ENCODE measurements around the gene TMPRSS3.

TMPRSS3 gene

DNA sequence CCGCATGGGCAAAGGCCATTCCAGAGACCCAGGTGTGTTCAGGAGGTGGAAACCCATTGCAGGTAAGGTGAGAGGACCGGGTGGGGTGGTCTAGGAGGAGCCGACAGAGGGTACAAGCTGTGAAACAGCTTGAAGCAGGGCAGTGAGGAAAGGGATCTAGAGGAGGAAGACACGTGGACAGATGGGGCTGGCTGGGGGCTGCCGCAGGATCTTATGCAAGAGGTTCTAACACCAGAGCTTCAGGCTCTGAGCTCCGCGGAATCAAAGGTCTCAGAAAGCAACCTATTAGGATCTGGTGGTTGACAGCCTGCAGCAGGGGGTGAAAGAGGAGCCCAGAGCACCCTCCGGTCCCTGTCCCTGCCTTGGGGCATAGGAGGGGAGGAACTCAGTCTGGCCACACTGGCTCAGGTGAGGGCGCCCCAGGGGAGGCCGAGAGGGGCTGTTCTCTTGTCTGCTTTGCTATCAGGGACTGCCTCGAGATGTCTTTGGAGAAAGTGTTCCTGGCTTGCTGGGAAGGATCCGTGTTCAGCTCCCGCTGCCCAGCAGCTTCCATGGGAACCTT is 31.5 kb downstream of the TMPRSS3 start:
- Histone ChIP-seq H3K4me1 (ENCODE audit: control insufficient read depth, insufficient read depth, low read length) (peaks cover 3% of the 10 kb centered on the region), H3K36me3 (ENCODE audit: control insufficient read depth, insufficient read depth, low read length) (no peaks in the 10 kb centered on the region), H3K27ac (ENCODE audit: insufficient read depth, low read depth, low read length, poor library complexity, severe bottlenecking) (no peak overlapping the region), H3K9me3 (ENCODE audit: control insufficient read depth, low read length) (no peaks in the 10 kb centered on the region), H3K27me3 (ENCODE audit: control insufficient read depth, insufficient read depth, low read length, poor library complexity, severe bottlenecking) (no peaks in the 10 kb centered on the region), H3K4me3 (ENCODE audit: insufficient read depth, low read depth, low read length) (no peak overlapping the region)
- WGBS, 2 experiments: 89% methylated on average over 13 of the region's 13 CpGs

DNA sequence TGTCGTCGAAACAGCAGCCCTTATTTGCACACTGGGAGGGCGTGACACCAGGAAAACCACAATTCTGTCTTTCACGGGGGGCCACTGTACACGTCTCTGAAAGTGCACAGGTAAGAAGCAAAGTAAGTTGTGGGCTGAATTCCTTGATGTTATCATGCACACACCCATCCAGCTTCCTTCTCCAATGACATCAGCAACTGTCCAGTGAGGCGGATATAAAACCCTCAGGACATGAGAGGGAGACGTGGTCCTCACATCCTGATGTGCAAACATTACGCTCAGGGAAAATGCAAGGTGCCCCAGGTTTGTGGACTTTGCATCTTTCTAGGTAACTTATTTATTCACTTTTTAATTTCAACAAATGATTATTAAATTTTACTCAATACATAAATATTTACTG is 32.5 kb downstream of the TMPRSS3 start:
- H3K27ac ChIP-seq (ENCODE audit: insufficient read depth, low read depth, low read length, poor library complexity, severe bottlenecking): no peak overlapping the region
- no peak overlapping the region for H3K4me3 ChIP-seq (ENCODE audit: insufficient read depth, low read depth, low read length)
- H3K9me3 ChIP-seq (ENCODE audit: control insufficient read depth, low read length): no peaks in the 10 kb centered on the region
- no peaks in the 10 kb centered on the region for H3K36me3 ChIP-seq (ENCODE audit: control insufficient read depth, insufficient read depth, low read length)
- 88 to 92% methylated on average over 8 of the region's 8 CpGs for WGBS, 2 experiments
- H3K4me1 ChIP-seq (ENCODE audit: control insufficient read depth, insufficient read depth, low read length): peaks cover 3% of the 10 kb centered on the region
- H3K27me3 ChIP-seq (ENCODE audit: control insufficient read depth, insufficient read depth, low read length, poor library complexity, severe bottlenecking): no peaks in the 10 kb centered on the region

DNA sequence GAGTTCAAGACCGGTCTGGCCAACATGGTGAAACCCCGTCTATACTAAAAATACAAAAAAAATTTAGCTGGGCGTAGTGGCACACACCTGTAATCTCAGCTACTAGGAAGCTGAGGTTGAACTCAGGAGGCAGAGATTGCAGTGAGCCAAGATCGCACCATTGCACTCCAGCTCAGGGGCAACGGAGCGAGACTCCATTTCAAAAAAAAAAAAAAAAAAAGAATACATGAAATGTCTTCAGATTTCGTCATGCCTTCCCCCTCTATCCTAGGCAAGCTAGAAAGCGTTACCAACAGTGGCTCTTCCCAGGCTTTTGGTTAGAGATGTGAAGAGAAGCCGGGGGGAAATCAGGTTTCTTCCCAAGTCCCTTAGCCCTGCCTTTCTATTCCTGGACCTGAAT is 33.2 kb downstream of the TMPRSS3 start:
- Histone ChIP-seq H3K4me1 (ENCODE audit: control insufficient read depth, insufficient read depth, low read length) (peaks cover 3% of the 10 kb centered on the region), H3K9me3 (ENCODE audit: control insufficient read depth, low read length) (no peaks in the 10 kb centered on the region), H3K4me3 (ENCODE audit: insufficient read depth, low read depth, low read length) (no peak overlapping the region), H3K36me3 (ENCODE audit: control insufficient read depth, insufficient read depth, low read length) (no peaks in the 10 kb centered on the region), H3K27ac (ENCODE audit: insufficient read depth, low read depth, low read length, poor library complexity, severe bottlenecking) (no peak overlapping the region), H3K27me3 (ENCODE audit: control insufficient read depth, insufficient read depth, low read length, poor library complexity, severe bottlenecking) (no peaks in the 10 kb centered on the region)
- 91 to 95% methylated on average over 8 to 9 of the region's 9 CpGs for WGBS, 2 experiments

GRCh38 chr21:42362198-42362597 is 33.7 kb downstream of the TMPRSS3 start:
- Histone ChIP-seq H3K36me3 (ENCODE audit: control insufficient read depth, insufficient read depth, low read length) (no peaks in the 10 kb centered on the region), H3K27me3 (ENCODE audit: control insufficient read depth, insufficient read depth, low read length, poor library complexity, severe bottlenecking) (no peaks in the 10 kb centered on the region), H3K4me3 (ENCODE audit: insufficient read depth, low read depth, low read length) (no peak overlapping the region), H3K4me1 (ENCODE audit: control insufficient read depth, insufficient read depth, low read length) (peaks cover 3% of the 10 kb centered on the region), H3K9me3 (ENCODE audit: control insufficient read depth, low read length) (no peaks in the 10 kb centered on the region), H3K27ac (ENCODE audit: insufficient read depth, low read depth, low read length, poor library complexity, severe bottlenecking) (no peak overlapping the region)
- 91% methylated on average over 12 of the region's 12 CpGs for WGBS, 2 experiments

- H3K27me3 ChIP-seq (ENCODE audit: control insufficient read depth, insufficient read depth, low read length, poor library complexity, severe bottlenecking): no peaks in the 10 kb centered on the region
- no peak overlapping the region for H3K27ac ChIP-seq (ENCODE audit: insufficient read depth, low read depth, low read length, poor library complexity, severe bottlenecking)
- peaks cover 3% of the 10 kb centered on the region for H3K4me1 ChIP-seq (ENCODE audit: control insufficient read depth, insufficient read depth, low read length)
- WGBS, 2 experiments: 77 to 79% methylated on average over 7 of the region's 7 CpGs
- no peaks in the 10 kb centered on the region for H3K36me3 ChIP-seq (ENCODE audit: control insufficient read depth, insufficient read depth, low read length)
- no peaks in the 10 kb centered on the region for H3K9me3 ChIP-seq (ENCODE audit: control insufficient read depth, low read length)
- H3K4me3 ChIP-seq (ENCODE audit: insufficient read depth, low read depth, low read length): no peak overlapping the region
Measured at GRCh38 chr21:42361286-42361685, 34.6 kb downstream of the TMPRSS3 start.

DNA sequence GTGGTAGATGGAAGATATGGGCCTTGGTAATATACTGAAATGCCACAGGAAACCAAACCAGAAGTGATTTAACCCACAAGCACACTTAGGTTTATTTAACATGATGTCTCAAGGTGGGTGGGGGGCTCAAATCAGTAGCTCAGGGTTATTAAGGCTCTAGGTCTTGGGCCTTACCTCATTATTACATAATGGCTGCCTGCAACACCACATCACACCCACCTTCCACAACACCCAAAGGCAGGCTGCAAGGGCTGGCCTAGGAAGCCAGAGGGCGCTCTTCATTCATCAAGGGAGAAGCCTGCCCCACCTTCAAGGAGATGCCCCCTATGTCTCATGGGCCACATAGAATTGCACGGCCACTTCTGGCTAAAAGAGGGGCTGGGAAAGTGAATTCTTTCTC is 35.5 kb downstream of the TMPRSS3 start:
- Histone ChIP-seq H3K36me3 (ENCODE audit: control insufficient read depth, insufficient read depth, low read length) (no peaks in the 10 kb centered on the region), H3K27me3 (ENCODE audit: control insufficient read depth, insufficient read depth, low read length, poor library complexity, severe bottlenecking) (no peaks in the 10 kb centered on the region), H3K4me3 (ENCODE audit: insufficient read depth, low read depth, low read length) (no peak overlapping the region), H3K9me3 (ENCODE audit: control insufficient read depth, low read length) (no peaks in the 10 kb centered on the region), H3K27ac (ENCODE audit: insufficient read depth, low read depth, low read length, poor library complexity, severe bottlenecking) (no peak overlapping the region), H3K4me1 (ENCODE audit: control insufficient read depth, insufficient read depth, low read length) (no peaks in the 10 kb centered on the region)
- WGBS, 2 experiments: 77 to 80% methylated on average over 2 of the region's 2 CpGs

DNA sequence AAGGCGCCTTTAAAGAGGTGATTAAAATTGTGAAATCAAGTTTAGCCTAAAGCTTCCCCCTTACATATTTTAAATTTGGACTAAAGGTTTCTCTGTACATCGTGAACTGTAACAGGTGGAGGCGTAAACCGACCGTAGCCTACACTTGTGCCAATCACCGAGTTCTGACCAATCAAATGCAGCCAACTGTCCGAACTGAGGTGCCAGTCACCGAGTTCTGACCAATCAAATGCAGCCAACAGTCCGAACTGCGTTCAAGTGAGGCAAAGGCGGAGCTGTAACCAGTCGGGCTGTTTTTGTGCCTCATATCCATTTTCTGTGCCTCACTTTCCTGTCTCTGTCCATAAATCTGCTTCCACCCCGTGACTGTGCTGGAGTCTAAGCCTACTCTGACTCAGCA is 36.9 kb downstream of the TMPRSS3 start:
- H3K4me1 ChIP-seq (ENCODE audit: control insufficient read depth, insufficient read depth, low read length): no peaks in the 10 kb centered on the region
- H3K4me3 ChIP-seq (ENCODE audit: insufficient read depth, low read depth, low read length): no peak overlapping the region
- H3K27ac ChIP-seq (ENCODE audit: insufficient read depth, low read depth, low read length, poor library complexity, severe bottlenecking): no peak overlapping the region
- no peaks in the 10 kb centered on the region for H3K36me3 ChIP-seq (ENCODE audit: control insufficient read depth, insufficient read depth, low read length)
- WGBS, 2 experiments: 89 to 92% methylated on average over 13 of the region's 13 CpGs
- no peaks in the 10 kb centered on the region for H3K9me3 ChIP-seq (ENCODE audit: control insufficient read depth, low read length)
- H3K27me3 ChIP-seq (ENCODE audit: control insufficient read depth, insufficient read depth, low read length, poor library complexity, severe bottlenecking): no peaks in the 10 kb centered on the region

DNA sequence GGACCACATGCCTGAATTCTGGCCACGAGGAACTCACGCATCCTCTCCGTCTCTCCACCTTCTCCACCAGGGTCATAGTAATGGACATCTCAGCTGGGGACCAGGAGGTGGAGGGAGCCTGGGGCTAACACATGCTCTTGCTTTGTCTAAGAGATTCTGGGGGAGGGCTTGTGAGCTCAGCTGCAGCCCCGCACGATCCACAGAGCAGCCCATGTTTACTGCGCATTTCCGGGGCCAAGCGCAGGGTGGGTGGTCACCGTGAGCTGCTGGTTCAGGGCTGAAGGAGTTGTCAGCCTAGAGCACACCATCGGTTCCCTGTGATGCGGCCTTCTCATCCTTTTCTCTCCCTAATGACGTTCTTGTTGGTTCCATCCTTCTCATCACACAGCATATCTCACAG is 37.6 kb downstream of the TMPRSS3 start:
- no peak overlapping the region for H3K4me3 ChIP-seq (ENCODE audit: insufficient read depth, low read depth, low read length)
- no peaks in the 10 kb centered on the region for H3K4me1 ChIP-seq (ENCODE audit: control insufficient read depth, insufficient read depth, low read length)
- no peaks in the 10 kb centered on the region for H3K9me3 ChIP-seq (ENCODE audit: control insufficient read depth, low read length)
- H3K36me3 ChIP-seq (ENCODE audit: control insufficient read depth, insufficient read depth, low read length): no peaks in the 10 kb centered on the region
- H3K27me3 ChIP-seq (ENCODE audit: control insufficient read depth, insufficient read depth, low read length, poor library complexity, severe bottlenecking): no peaks in the 10 kb centered on the region
- no peak overlapping the region for H3K27ac ChIP-seq (ENCODE audit: insufficient read depth, low read depth, low read length, poor library complexity, severe bottlenecking)
- 93 to 94% methylated on average over 12 of the region's 12 CpGs for WGBS, 2 experiments

GRCh38 chr21:42357307-42357706 is 38.5 kb downstream of the TMPRSS3 start:
- WGBS, 2 experiments: 94 to 96% methylated on average over 3 of the region's 3 CpGs
- no peaks in the 10 kb centered on the region for H3K9me3 ChIP-seq (ENCODE audit: control insufficient read depth, low read length)

DNA sequence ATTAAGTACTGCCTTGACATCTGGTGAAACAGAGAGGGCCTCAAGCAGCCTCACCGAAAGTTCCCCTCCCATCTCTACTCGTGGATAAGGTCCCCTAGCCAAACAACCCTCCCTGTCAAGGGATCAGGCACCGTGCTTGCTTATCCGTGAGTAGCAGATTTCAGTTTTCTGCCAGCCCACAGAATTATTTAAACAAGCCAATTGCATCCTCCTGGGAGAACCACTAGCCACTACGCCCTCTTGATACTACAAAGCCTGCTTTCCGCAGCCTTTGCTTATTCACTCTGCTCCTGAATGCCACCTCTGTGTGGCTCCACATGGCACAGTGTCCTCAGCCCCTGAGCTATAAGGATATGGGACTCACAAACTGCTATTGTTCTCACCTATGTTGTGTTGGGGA is 39.2 kb downstream of the TMPRSS3 start:
- no peaks in the 10 kb centered on the region for H3K27me3 ChIP-seq (ENCODE audit: control insufficient read depth, insufficient read depth, low read length, poor library complexity, severe bottlenecking)
- H3K9me3 ChIP-seq (ENCODE audit: control insufficient read depth, low read length): no peaks in the 10 kb centered on the region
- no peaks in the 10 kb centered on the region for H3K4me1 ChIP-seq (ENCODE audit: control insufficient read depth, insufficient read depth, low read length)
- no peak overlapping the region for H3K4me3 ChIP-seq (ENCODE audit: insufficient read depth, low read depth, low read length)
- 71 to 77% methylated on average over 6 of the region's 6 CpGs for WGBS, 2 experiments
- no peaks in the 10 kb centered on the region for H3K36me3 ChIP-seq (ENCODE audit: control insufficient read depth, insufficient read depth, low read length)
- no peak overlapping the region for H3K27ac ChIP-seq (ENCODE audit: insufficient read depth, low read depth, low read length, poor library complexity, severe bottlenecking)

More at GRCh38 chr21:42357307-42357706, 38.5 kb downstream of the TMPRSS3 start:
- H3K4me3 ChIP-seq (ENCODE audit: insufficient read depth, low read depth, low read length): no peak overlapping the region
- H3K27ac ChIP-seq (ENCODE audit: insufficient read depth, low read depth, low read length, poor library complexity, severe bottlenecking): no peak overlapping the region
- no peaks in the 10 kb centered on the region for H3K36me3 ChIP-seq (ENCODE audit: control insufficient read depth, insufficient read depth, low read length)
- no peaks in the 10 kb centered on the region for H3K4me1 ChIP-seq (ENCODE audit: control insufficient read depth, insufficient read depth, low read length)
- no peaks in the 10 kb centered on the region for H3K27me3 ChIP-seq (ENCODE audit: control insufficient read depth, insufficient read depth, low read length, poor library complexity, severe bottlenecking)

DNA sequence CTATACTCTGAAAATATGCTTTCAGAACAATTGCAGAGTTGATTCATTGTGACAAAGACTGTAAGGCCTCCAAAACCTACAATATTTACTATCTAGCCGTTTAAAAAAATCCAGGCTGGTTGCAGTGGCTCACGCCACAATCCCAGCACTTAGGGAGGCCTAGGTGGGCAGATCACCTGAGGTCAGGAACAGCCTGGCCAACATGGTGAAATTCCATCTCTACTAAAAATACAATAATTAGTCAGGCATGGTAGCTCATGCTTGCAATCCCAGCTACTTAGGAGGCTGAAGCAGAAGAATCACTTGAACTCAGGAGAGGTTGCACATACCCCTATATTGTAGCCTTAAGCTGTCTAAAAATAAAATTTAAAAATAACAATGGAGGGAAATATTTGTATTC is 39.8 kb downstream of the TMPRSS3 start:
- H3K36me3 ChIP-seq (ENCODE audit: control insufficient read depth, insufficient read depth, low read length): no peaks in the 10 kb centered on the region
- no peaks in the 10 kb centered on the region for H3K27me3 ChIP-seq (ENCODE audit: control insufficient read depth, insufficient read depth, low read length, poor library complexity, severe bottlenecking)
- no peak overlapping the region for H3K4me3 ChIP-seq (ENCODE audit: insufficient read depth, low read depth, low read length)
- no peaks in the 10 kb centered on the region for H3K9me3 ChIP-seq (ENCODE audit: control insufficient read depth, low read length)
- 86 to 96% methylated on average over 2 of the region's 2 CpGs for WGBS, 2 experiments
- H3K4me1 ChIP-seq (ENCODE audit: control insufficient read depth, insufficient read depth, low read length): no peaks in the 10 kb centered on the region
- H3K27ac ChIP-seq (ENCODE audit: insufficient read depth, low read depth, low read length, poor library complexity, severe bottlenecking): no peak overlapping the region
